K562 (cell line): Measurements from ENCODE around the gene PPM1F. TPM values are rescaled to one million over a fixed set of nuclear protein-coding genes. Genes with fewer than 3 reads are reported as not detected.

ENCODE experiments used
- ATAC-seq: fragments of 200-7000 bp; cut with Tn5 transposase; 3 replicates; pipeline ENCODE4 v1.9.1; 2020; ENCODE audit warnings: moderate library complexity
- BruUV-seq: library from RNA; stranded (reverse); fragments of 400-500 nt; replicated peaks from 2 replicates; lab custom pipeline; 2021; lab: Mats Ljungman, UMichigan
- CTCF ChIA-PET: fragments of 300-600 bp; formaldehyde crosslinking; extraction: SDS; loops from one replicate; lab custom pipeline; 2021; ENCODE audit warnings: low intra/inter-chr PET ratio; lab: Yijun Ruan, JAX
- POLR2A ChIA-PET: fragments of 300-600, 350-650 bp; sonication (Branson Sonifier 250); formaldehyde crosslinking; extraction: SDS; loops from one replicate; lab custom pipeline; 2021; ENCODE audit warnings: antibody characterized with exemption, inconsistent platforms; lab: Yijun Ruan, JAX
- DNase-seq, 4 experiments: peaks; one replicate each; pipeline versions ENCODE4 v3.0.0 to v3.0.0-alpha.2; 2011 to 2018; ENCODE audit warnings: low spot score in 3 of 4, mixed read lengths in 3 of 4; ENCODE audit errors: extremely low read depth in 1 of 4
- FAIRE-seq: peaks from 2 replicates; lab custom pipeline; 2011; peaks lifted over from hg19 to GRCh38; lab: Jason Lieb, UNC
- H2AFZ ChIP-seq: 2 replicates; pipeline ENCODE4 v1.6.0; 2011; ENCODE audit warnings: low read depth, low read length, control low read depth, inconsistent platforms
- H3K27ac ChIP-seq: fragments of 200-600 bp; 3 replicates; pipeline ENCODE4 v1.8.0; 2011; ENCODE audit warnings: low read depth, mild to moderate bottlenecking, control low read depth, inconsistent platforms, low read length, moderate library complexity, mixed read lengths; ENCODE audit errors: extremely low read depth
- H3K27me3 ChIP-seq, 2 experiments: fragments of 300-600 bp in 1 of 2; 2 replicates in 1 of 2; 3 replicates in 1 of 2; pipeline versions ENCODE4 v1.6.0 to v1.8.0; 2011; ENCODE audit warnings: inconsistent platforms in 2 of 2, low read length in 2 of 2, mild to moderate bottlenecking in 1 of 2, mixed read lengths in 1 of 2, moderate library complexity in 1 of 2; ENCODE audit not compliant: control insufficient read depth in 2 of 2, insufficient read depth in 2 of 2
- H3K36me3 ChIP-seq: fragments of 300-600 bp; 3 replicates; pipeline ENCODE4 v1.8.0; 2011; ENCODE audit warnings: mild to moderate bottlenecking, low read length, inconsistent platforms; ENCODE audit not compliant: control insufficient read depth, insufficient read depth
- H3K4me1 ChIP-seq, 2 experiments: fragments of 200-600 bp in 1 of 2; replicated peaks in 1 of 2; 2 replicates in 1 of 2; 3 replicates in 1 of 2; pipeline versions ENCODE4 v1.5.1 to v1.8.0; 2011; ENCODE audit warnings: inconsistent platforms in 2 of 2, low read length in 2 of 2, mild to moderate bottlenecking in 1 of 2, mixed read lengths in 1 of 2, moderate library complexity in 1 of 2; ENCODE audit not compliant: control insufficient read depth in 2 of 2, insufficient read depth in 2 of 2
- H3K4me2 ChIP-seq: 2 replicates; pipeline ENCODE4 v1.6.1; 2011; ENCODE audit warnings: low read length, control low read depth, inconsistent platforms, mixed read lengths; ENCODE audit not compliant: insufficient read depth
- H3K4me3 ChIP-seq: fragments of 200-600 bp; sonication (generic), shearing (Covaris generic); 2 replicates; pipeline ENCODE4 v1.5.1; 2016; ENCODE audit warnings: control low read depth, inconsistent platforms
- H3K79me2 ChIP-seq: fragments of 200-600 bp; 3 replicates; pipeline ENCODE4 v1.8.0; 2011; ENCODE audit warnings: low read length, inconsistent platforms; ENCODE audit not compliant: control insufficient read depth, insufficient read depth
- H3K9ac ChIP-seq, 2 experiments: 2 replicates each; pipeline versions ENCODE4 v1.6.0 to v1.6.1; 2011; ENCODE audit warnings: low read depth in 2 of 2, low read length in 2 of 2, control low read depth in 1 of 2, inconsistent platforms in 1 of 2, mild to moderate bottlenecking in 1 of 2, mixed read lengths in 1 of 2; ENCODE audit not compliant: insufficient read depth in 1 of 2
- H3K9me1 ChIP-seq: one replicate; pipeline ENCODE4 v1.6.0; 2011; ENCODE audit warnings: inconsistent platforms, mild to moderate bottlenecking, low read length, moderate library complexity; ENCODE audit not compliant: control insufficient read depth, insufficient read depth
- H3K9me3 ChIP-seq: replicated peaks from 2 replicates; pipeline ENCODE4 v1.5.1; 2011; ENCODE audit warnings: low read depth, low read length, inconsistent platforms; ENCODE audit not compliant: control insufficient read depth, insufficient read depth
- H4K20me1 ChIP-seq: replicated peaks from 2 replicates; pipeline ENCODE4 v1.6.1; 2011; ENCODE audit warnings: low read length, inconsistent platforms, mixed read lengths; ENCODE audit not compliant: control insufficient read depth, insufficient read depth
- JUND ChIP-seq, 2 experiments: IDR thresholded peaks; 2 replicates in 1 of 2; 3 replicates in 1 of 2; pipeline ENCODE4 v1.6.1; 2011; ENCODE audit warnings: borderline replicate concordance in 2 of 2, low read depth in 2 of 2, low read length in 2 of 2, improper control_type of control experiment in 1 of 2, missing biosample characterization in 1 of 2, missing genetic modification characterization in 1 of 2, missing genetic modification reagents in 1 of 2
- MCM2 ChIP-seq: fragments of 450-650 bp; IDR thresholded peaks from 2 replicates; pipeline ENCODE4 v1.6.1; 2017; ENCODE audit warnings: low read depth, mild to moderate bottlenecking
- SIN3A ChIP-seq, 2 experiments: fragments of 150-350 bp in 1 of 2; IDR thresholded peaks; 2 replicates each; pipeline ENCODE4 v1.6.1; 2011 to 2016; ENCODE audit warnings: borderline replicate concordance in 2 of 2, low read depth in 2 of 2, low read length in 2 of 2, mild to moderate bottlenecking in 2 of 2, moderate library complexity in 2 of 2; ENCODE audit not compliant: control insufficient read depth in 1 of 2
- SIN3B ChIP-seq: fragments of 450-650 bp; IDR thresholded peaks from 2 replicates; pipeline ENCODE4 v1.6.1; 2017; ENCODE audit warnings: low read depth, mild to moderate bottlenecking, moderate library complexity
- U2AF1 ChIP-seq: fragments of 200-400 bp; formaldehyde crosslinking; optimal IDR thresholded peaks from 2 replicates; pipeline ENCODE3; 2017; ENCODE audit warnings: mild to moderate bottlenecking, low read depth, low read length, moderate library complexity
- WGBS: fragments of 100-300 bp; shearing (Covaris generic); methylation state at CpG from one replicate; pipeline ENCODE4 v1.1.6; 2016; ENCODE audit warnings: low coverage, mixed read lengths; ENCODE audit not compliant: insufficient coverage; ENCODE audit errors: missing lambda C conversion rate; 5-methylcytosine and 5-hydroxymethylcytosine counted together
- in situ Hi-C: fragments of 300-500 bp; cut with MboI; formaldehyde crosslinking; loops from 4 replicates; pipeline ENCODE4 v1.15.0; 2018; ENCODE audit warnings: inconsistent platforms, mixed read lengths
- intact Hi-C: fragments of 100-400 bp; cut with micrococcal nuclease; formaldehyde crosslinking; loops from 2 replicates; pipeline ENCODE4 v1.14.2; 2022
- polyA plus RNA-seq, 8 experiments: library from polyadenylated mRNA; depleted of rRNA in 4 of 8; stranded (reverse) in 5 of 8; unstranded in 3 of 8; fragments of >200 nt; fragmentation: Nextera tagmentation in 2 of 8; fragmentation: Illumina TruSeq in 1 of 8; extraction: Ambion mirVana in 2 of 8; extraction: Trizol in 1 of 8; gene quantifications; 2 replicates each; pipeline versions ENCODE4 v1.2.1 to v1.2.3, GENCODE V29; 2011 to 2014; ENCODE audit warnings: inconsistent platforms in 1 of 8, missing spikeins in 1 of 8
- total RNA-seq, 7 experiments: library from RNA; depleted of rRNA in 6 of 7; stranded (reverse); fragments of >200 nt in 6 of 7; fragmentation: Illumina TruSeq in 2 of 7; extraction: Trizol in 2 of 7; gene quantifications; 2 replicates each; pipeline versions ENCODE4 v1.2.1 to v1.2.3, GENCODE V29; 2011 to 2021; ENCODE audit warnings: low replicate concordance in 1 of 7
- TF ChIP-seq, protein P1 (sequence below): fragments of 250-450 bp; sonication (Bioruptor Pico); IDR thresholded peaks from 2 replicates; pipeline ENCODE4 v1.4.0; 2020; ENCODE audit warnings: mild to moderate bottlenecking, moderate library complexity, borderline replicate concordance
- TF ChIP-seq, protein P2 (sequence below), 3 experiments: IDR thresholded peaks in 2 of 3; conservative IDR thresholded peaks in 1 of 3; 2 replicates each; pipeline ENCODE4 v1.5.1; 2011 to 2012; ENCODE audit warnings: low read length in 3 of 3, mild to moderate bottlenecking in 3 of 3, control low read depth in 2 of 3, improper control_type of control experiment in 1 of 3, inconsistent platforms in 1 of 3, low read depth in 1 of 3, mixed read lengths in 1 of 3, moderate library complexity in 1 of 3; ENCODE audit not compliant: insufficient read depth in 2 of 3
- TF ChIP-seq, protein P3 (sequence below): sonication (generic); formaldehyde crosslinking; IDR thresholded peaks from 2 replicates; pipeline ENCODE4 v1.9.0; 2022; ENCODE audit warnings: mild to moderate bottlenecking, missing genetic modification reagents
- TF ChIP-seq, protein P4 (sequence below), 2 experiments: fragments of 450-650 bp in 1 of 2; sonication (generic) in 1 of 2; formaldehyde crosslinking in 1 of 2; IDR thresholded peaks in 1 of 2; conservative IDR thresholded peaks in 1 of 2; 2 replicates each; pipeline versions ENCODE4 v1.6.1 to v1.8.1; 2016 to 2023; ENCODE audit warnings: mild to moderate bottlenecking in 2 of 2, moderate library complexity in 2 of 2, inconsistent platforms in 1 of 2, missing genetic modification reagents in 1 of 2

Gene PPM1F
- total and polyA plus RNA-seq, 9 of the 15 experiments (the other 6 are each of a cell fraction or from before 2014, with no cell fraction given), result 2.1 to 159 (median 64.0) TPM

DNA sequence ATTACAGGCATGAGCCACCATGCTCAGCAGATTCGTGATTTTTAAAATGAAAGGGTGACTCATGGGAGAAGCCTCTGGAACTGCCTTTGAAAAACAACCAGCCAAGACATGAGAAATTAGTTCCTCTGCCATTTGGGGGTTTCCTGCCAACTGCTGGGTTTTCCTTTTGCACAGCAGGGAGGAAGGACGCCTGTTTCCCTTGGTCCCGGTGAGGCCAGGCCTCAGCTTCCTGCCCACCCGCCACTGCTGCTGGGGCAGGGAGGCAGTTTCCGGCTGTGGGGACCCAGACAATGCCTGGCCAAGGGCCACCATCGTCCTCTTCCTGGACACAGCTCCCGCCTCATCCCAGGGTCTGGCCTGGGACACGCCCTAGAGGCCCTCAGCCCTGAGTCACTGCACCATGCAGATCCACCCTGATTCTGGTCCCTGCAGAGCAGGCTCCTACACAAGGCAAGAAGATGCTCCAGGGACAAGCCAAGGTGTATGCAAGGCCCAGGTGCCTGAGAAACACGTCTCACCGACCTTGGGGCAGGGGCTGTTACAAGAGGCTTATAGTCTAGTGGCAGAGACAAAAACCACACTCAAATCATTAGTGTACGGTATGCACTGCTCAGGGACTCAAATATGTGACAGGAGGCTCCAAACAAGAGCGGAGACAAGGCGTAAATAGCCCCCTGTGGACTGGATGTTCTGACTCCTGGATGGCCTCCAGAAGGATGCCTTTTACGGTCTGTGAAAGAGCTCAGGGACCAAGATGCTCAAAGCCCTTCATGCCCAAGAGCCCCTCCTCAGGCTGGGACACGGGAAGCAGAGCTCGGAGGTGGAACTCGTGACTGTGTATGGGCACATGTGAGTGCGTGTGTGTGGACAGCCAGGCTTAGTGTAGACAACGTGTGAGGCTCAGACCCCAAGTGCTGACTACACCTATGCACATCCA is 10.0 kb downstream of the PPM1F start:
- H3K27ac ChIP-seq, result no peak overlapping the region
- peaks cover 14% of the 10 kb centered on the region; the same call in 1 of the 2 replicates for H4K20me1 ChIP-seq
- H3K4me2 ChIP-seq, result no peak overlapping the region
- H3K9me1 ChIP-seq, result peaks cover 17% of the 10 kb centered on the region
- in situ Hi-C loops, result loop anchor here (25.0 kb wide), 3 partner anchors 405 to 805 kb away; partner anchors contain the start of gene HIC2
- no peak for ATAC-seq
- peaks cover 21 to 56% of the 10 kb centered on the region in 2 experiments for H3K4me1 ChIP-seq
- no peak for DNase-seq
- H3K9me3 ChIP-seq, result no peaks in the 10 kb centered on the region
- no peak for FAIRE-seq
- ChIA-PET CTCF (interaction anchor here (0.6 to 9.2 kb wide), 2 partner anchors 127 to 230 kb away, joined by 3 to 609 read pairs; no protein-coding TSS in a partner anchor), POLR2A (interaction anchor here (0.6 to 49.7 kb wide), 14 partner anchors 9 to 1065 kb away, joined by 3 to 1041 read pairs (median 4); partner anchors contain the start of genes PPM1F, TOP3B and YPEL1)
- peaks cover 18% of the 10 kb centered on the region; the same call in 2 of the 3 replicates for H3K79me2 ChIP-seq
- H3K27me3 ChIP-seq, result no peaks in the 10 kb centered on the region
- peak overlapping the region in 1 of 2 experiments; percentile 71; a peak in 2 of 4 replicates for H3K9ac ChIP-seq
- H2AFZ ChIP-seq, result no peak overlapping the region
- intact Hi-C loops, result no loop called here
- no TSS peak for BruUV-seq
- no peak overlapping the region for H3K4me3 ChIP-seq
- 76% methylated on average over 19 of the region's 19 CpGs for WGBS
- H3K36me3 ChIP-seq, result peaks cover 75% of the 10 kb centered on the region
- TF ChIP-seq JUND (IDR thresholded peaks at IDR 0.05; ENCODE audit: borderline replicate concordance, low read depth, low read length) (0 out of 2 replicates have a peak, but pooled peaks have one; percentile 24), JUND (tag; IDR thresholded peaks at IDR 0.05; ENCODE audit: borderline replicate concordance, low read depth, low read length) (no peak), U2AF1 (no peak), SIN3A (IDR thresholded peaks at IDR 0.05; ENCODE audit: borderline replicate concordance in 2 of 2, control insufficient read depth in 1 of 2, low read depth in 2 of 2, low read length in 2 of 2) (0 out of 4 replicates have a peak, but pooled peaks of 1 of the 2 experiments have one; percentile 44), MCM2 (no peak), SIN3B (no peak)
- TF ChIP-seq, protein P1, sequence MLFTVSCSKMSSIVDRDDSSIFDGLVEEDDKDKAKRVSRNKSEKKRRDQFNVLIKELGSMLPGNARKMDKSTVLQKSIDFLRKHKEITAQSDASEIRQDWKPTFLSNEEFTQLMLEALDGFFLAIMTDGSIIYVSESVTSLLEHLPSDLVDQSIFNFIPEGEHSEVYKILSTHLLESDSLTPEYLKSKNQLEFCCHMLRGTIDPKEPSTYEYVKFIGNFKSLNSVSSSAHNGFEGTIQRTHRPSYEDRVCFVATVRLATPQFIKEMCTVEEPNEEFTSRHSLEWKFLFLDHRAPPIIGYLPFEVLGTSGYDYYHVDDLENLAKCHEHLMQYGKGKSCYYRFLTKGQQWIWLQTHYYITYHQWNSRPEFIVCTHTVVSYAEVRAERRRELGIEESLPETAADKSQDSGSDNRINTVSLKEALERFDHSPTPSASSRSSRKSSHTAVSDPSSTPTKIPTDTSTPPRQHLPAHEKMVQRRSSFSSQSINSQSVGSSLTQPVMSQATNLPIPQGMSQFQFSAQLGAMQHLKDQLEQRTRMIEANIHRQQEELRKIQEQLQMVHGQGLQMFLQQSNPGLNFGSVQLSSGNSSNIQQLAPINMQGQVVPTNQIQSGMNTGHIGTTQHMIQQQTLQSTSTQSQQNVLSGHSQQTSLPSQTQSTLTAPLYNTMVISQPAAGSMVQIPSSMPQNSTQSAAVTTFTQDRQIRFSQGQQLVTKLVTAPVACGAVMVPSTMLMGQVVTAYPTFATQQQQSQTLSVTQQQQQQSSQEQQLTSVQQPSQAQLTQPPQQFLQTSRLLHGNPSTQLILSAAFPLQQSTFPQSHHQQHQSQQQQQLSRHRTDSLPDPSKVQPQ (CRISPR knock-in tag), result no peak
- TF ChIP-seq, protein P2, sequence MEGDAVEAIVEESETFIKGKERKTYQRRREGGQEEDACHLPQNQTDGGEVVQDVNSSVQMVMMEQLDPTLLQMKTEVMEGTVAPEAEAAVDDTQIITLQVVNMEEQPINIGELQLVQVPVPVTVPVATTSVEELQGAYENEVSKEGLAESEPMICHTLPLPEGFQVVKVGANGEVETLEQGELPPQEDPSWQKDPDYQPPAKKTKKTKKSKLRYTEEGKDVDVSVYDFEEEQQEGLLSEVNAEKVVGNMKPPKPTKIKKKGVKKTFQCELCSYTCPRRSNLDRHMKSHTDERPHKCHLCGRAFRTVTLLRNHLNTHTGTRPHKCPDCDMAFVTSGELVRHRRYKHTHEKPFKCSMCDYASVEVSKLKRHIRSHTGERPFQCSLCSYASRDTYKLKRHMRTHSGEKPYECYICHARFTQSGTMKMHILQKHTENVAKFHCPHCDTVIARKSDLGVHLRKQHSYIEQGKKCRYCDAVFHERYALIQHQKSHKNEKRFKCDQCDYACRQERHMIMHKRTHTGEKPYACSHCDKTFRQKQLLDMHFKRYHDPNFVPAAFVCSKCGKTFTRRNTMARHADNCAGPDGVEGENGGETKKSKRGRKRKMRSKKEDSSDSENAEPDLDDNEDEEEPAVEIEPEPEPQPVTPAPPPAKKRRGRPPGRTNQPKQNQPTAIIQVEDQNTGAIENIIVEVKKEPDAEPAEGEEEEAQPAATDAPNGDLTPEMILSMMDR (IDR thresholded peaks at IDR 0.05 in 2 of 3, conservative IDR thresholded peaks at IDR 0.05 in 1 of 3; ENCODE audit: insufficient read depth in 2 of 3, low read depth in 1 of 3, low read length in 3 of 3), result 0 out of 6 replicates have a peak, but pooled peaks of 1 of the 3 experiments have one; percentile 1
- TF ChIP-seq, protein P3, sequence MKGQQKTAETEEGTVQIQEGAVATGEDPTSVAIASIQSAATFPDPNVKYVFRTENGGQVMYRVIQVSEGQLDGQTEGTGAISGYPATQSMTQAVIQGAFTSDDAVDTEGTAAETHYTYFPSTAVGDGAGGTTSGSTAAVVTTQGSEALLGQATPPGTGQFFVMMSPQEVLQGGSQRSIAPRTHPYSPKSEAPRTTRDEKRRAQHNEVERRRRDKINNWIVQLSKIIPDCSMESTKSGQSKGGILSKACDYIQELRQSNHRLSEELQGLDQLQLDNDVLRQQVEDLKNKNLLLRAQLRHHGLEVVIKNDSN (CRISPR knock-in tag), result no peak
- TF ChIP-seq, protein P4, sequence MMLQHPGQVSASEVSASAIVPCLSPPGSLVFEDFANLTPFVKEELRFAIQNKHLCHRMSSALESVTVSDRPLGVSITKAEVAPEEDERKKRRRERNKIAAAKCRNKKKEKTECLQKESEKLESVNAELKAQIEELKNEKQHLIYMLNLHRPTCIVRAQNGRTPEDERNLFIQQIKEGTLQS (IDR thresholded peaks at IDR 0.05), result no peak
- TF ChIP-seq, protein P4 (CRISPR knock-in tag; conservative IDR thresholded peaks at IDR 0.05), result 0 out of 2 replicates have a peak, but pooled peaks have one; percentile 40
